Breast epithelium (tissue), 4 donors: ENCODE data around the gene SCPEP1. TPM values are rescaled to one million over a fixed set of nuclear protein-coding genes. Genes with fewer than 3 reads are reported as not detected.

Experiments
- DNase-seq, 2 donors: peaks; one replicate each; pipeline ENCODE4 v3.0.0-alpha.2; 2019; ENCODE audit warnings: low spot score in 2 of 2
- H3K27ac ChIP-seq, 2 donors: fragments of 200-600 bp; sonication (generic) in 1 of 2; one replicate each; pipeline ENCODE4 v1.5.1; 2016 to 2019; ENCODE audit warnings: mild to moderate bottlenecking in 1 of 2
- H3K27me3 ChIP-seq, 2 donors: fragments of 200-600 bp; sonication (generic) in 1 of 2; one replicate each; pipeline versions ENCODE4 v1.5.1 to v1.6.0; 2017 to 2019; ENCODE audit warnings: control low read depth in 1 of 2, mild to moderate bottlenecking in 1 of 2
- H3K36me3 ChIP-seq: fragments of 200-600 bp; one replicate; pipeline ENCODE4 v1.5.1; 2019
- H3K4me1 ChIP-seq, 2 donors: fragments of 200-600 bp; sonication (generic); one replicate each; pipeline ENCODE4 v1.5.1; 2016 to 2019; ENCODE audit warnings: control low read depth in 1 of 2
- H3K4me3 ChIP-seq, 3 donors: fragments of 200-600 bp; sonication (generic); 1 replicate in 2 of 3; 2 replicates in 1 of 3; pipeline ENCODE4 v1.5.1; 2016 to 2019; ENCODE audit warnings: mild to moderate bottlenecking in 3 of 3, moderate library complexity in 2 of 3
- H3K9me3 ChIP-seq, 2 donors: fragments of 200-600 bp; sonication (generic) in 1 of 2; one replicate each; pipeline ENCODE4 v1.5.1; 2016 to 2019; ENCODE audit warnings: control low read depth in 1 of 2
- CTCF ChIP-seq, 3 donors: fragments of 450-650 bp; IDR thresholded peaks; one replicate each; pipeline ENCODE4 v1.5.1; 2016 to 2017; ENCODE audit warnings: antibody characterized with exemption in 3 of 3, mild to moderate bottlenecking in 3 of 3, moderate library complexity in 3 of 3
- POLR2A ChIP-seq: fragments of 450-650 bp; IDR thresholded peaks from one replicate; pipeline ENCODE4 v1.6.1; 2016; ENCODE audit warnings: antibody characterized with exemption, mild to moderate bottlenecking, moderate library complexity
- POLR2AphosphoS5 ChIP-seq, 3 donors: sonication (generic); formaldehyde crosslinking; IDR thresholded peaks; one replicate each; pipeline ENCODE4 v1.6.1; 2017; ENCODE audit warnings: antibody characterized with exemption in 3 of 3
- intact Hi-C: fragments of 100-400 bp; cut with DNase I; formaldehyde crosslinking; loops from one replicate; pipeline ENCODE4 v1.15.1; 2023; ENCODE audit warnings: low total_unique reads
- total RNA-seq, 3 donors: library from RNA; depleted of rRNA; stranded (reverse); fragments of >200 nt; gene quantifications; one replicate each; pipeline ENCODE4 v1.1.0, GENCODE V29; 2016

SCPEP1 gene
- total RNA-seq, 3 donors from 2014 or later: 55.4 to 264 (median 146) TPM

- Histone ChIP-seq H3K27me3 (no peaks in the 10 kb centered on the region), H3K9me3 (peaks cover 0 to 11% of the 10 kb centered on the region in 2 donors), H3K4me1 (no peaks in the 10 kb centered on the region), H3K36me3 (no peaks in the 10 kb centered on the region), H3K27ac (no peak overlapping the region), H3K4me3 (no peak overlapping the region)
- DNase-seq: no peak
- intact Hi-C loops: no loop called here
- TF ChIP-seq POLR2AphosphoS5 (IDR thresholded peaks at IDR 0.05): no peak
- no peak for TF ChIP-seq POLR2A
- TF ChIP-seq CTCF (IDR thresholded peaks at IDR 0.05): no peak
Observed at GRCh38 chr17:56933151-56933745, 44.7 kb upstream of the SCPEP1 start.

GRCh38 chr17:56933868-56934267, 44.1 kb upstream of the SCPEP1 start:
- Histone ChIP-seq H3K4me1 (no peaks in the 10 kb centered on the region), H3K27ac (no peak overlapping the region), H3K4me3 (no peak overlapping the region), H3K9me3 (peaks cover 0 to 11% of the 10 kb centered on the region in 2 donors), H3K36me3 (no peaks in the 10 kb centered on the region), H3K27me3 (no peaks in the 10 kb centered on the region)
- intact Hi-C loops: no loop called here
- no peak for DNase-seq
- TF ChIP-seq POLR2AphosphoS5 (IDR thresholded peaks at IDR 0.05): no peak

- no peaks in the 10 kb centered on the region for H3K36me3 ChIP-seq
- H3K27me3 ChIP-seq: no peaks in the 10 kb centered on the region
- H3K27ac ChIP-seq: no peak overlapping the region
- H3K4me1 ChIP-seq: no peaks in the 10 kb centered on the region
- TF ChIP-seq POLR2AphosphoS5 (IDR thresholded peaks at IDR 0.05) (no peak), CTCF (IDR thresholded peaks at IDR 0.05) (no peak), POLR2A (no peak)
- no peak for DNase-seq
- H3K9me3 ChIP-seq: peaks cover 0 to 11% of the 10 kb centered on the region in 2 donors
- H3K4me3 ChIP-seq: no peak overlapping the region
- intact Hi-C loops: no loop called here
Observed at GRCh38 chr17:56934280-56934679, 43.7 kb upstream of the SCPEP1 start.

- intact Hi-C loops: no loop called here
- Histone ChIP-seq H3K27ac (no peak overlapping the region), H3K4me1 (no peaks in the 10 kb centered on the region), H3K36me3 (no peaks in the 10 kb centered on the region), H3K27me3 (no peaks in the 10 kb centered on the region), H3K4me3 (no peak overlapping the region), H3K9me3 (peaks cover 0 to 11% of the 10 kb centered on the region in 2 donors)
- TF ChIP-seq POLR2AphosphoS5 (IDR thresholded peaks at IDR 0.05): no peak
- TF ChIP-seq CTCF (IDR thresholded peaks at IDR 0.05): no peak
- TF ChIP-seq POLR2A: no peak
- no peak for DNase-seq
Observed at GRCh38 chr17:56935461-56935860, 42.5 kb upstream of the SCPEP1 start.

- H3K36me3 ChIP-seq: no peaks in the 10 kb centered on the region
Observed at GRCh38 chr17:56936697-56937322, 41.1 kb upstream of the SCPEP1 start.

More at GRCh38 chr17:56936697-56937322, 41.1 kb upstream of the SCPEP1 start:
- H3K4me3 ChIP-seq: no peak overlapping the region
- H3K27me3 ChIP-seq: no peaks in the 10 kb centered on the region
- TF ChIP-seq CTCF (IDR thresholded peaks at IDR 0.05): no peak
- no peak for TF ChIP-seq POLR2AphosphoS5 (IDR thresholded peaks at IDR 0.05)
- no peak for TF ChIP-seq POLR2A
- H3K4me1 ChIP-seq: no peaks in the 10 kb centered on the region
- no peaks in the 10 kb centered on the region for H3K9me3 ChIP-seq
- no peak for DNase-seq
- H3K27ac ChIP-seq: peak overlapping the region in 1 of 2 donors; percentile 28
- intact Hi-C loops: no loop called here
